Measurements from ENCODE around the gene YKT6.
"Not testable (repeated sequence)": the region's sequence is repeated elsewhere in the genome, so short reads cannot be mapped to it uniquely, and the experiment has no call there.

The YKT6 gene

DNA sequence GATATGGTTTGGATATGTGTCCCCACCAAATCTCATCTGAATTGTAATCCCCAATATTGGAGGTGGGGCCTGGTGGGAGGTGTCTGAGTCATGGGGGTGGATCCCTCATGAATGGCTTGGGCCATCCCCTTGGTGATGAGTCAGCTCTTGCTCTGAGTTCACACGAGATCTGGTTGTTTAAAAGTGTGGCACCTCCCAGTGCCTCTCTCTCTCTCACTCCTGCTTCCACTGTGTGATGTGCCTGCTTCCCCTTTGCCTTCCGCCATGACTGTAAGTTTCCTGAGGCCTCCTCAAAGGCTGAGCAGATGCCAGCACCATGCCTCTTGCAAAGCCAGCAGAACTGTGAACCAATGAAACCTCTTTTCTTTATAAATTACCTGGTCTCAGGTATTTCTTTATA is 6.7 kb upstream of the YKT6 start:
- DNase-seq: no peak

DNA sequence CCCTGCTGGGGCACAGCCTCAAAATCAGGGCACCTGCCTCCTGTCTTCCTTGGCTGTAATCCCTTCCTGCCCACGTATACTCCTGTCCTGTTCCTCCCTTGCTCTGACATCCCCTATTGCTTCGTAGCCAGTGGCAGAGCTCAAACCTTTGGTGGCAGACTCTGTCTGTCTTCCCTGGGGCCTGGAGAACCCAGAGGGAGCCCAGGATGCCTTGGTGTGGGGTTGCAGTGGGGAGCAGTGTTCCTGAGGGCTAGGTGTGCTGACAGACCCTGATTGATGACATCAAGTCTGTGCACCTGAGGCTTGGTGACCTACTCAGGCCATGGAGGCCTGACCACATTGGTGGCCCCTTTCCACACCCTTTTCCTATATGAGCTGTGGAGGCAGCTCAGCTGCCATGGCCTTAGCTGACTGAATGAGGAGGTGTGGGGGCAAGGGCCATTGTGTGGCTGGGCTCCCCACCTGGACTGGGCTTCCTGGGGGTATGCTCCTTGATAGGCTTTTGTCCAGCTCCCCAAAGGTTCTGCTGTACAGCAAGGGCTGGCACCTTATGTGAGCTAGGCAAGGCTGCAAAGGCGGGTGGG is 6.1 kb upstream of the YKT6 start:
- DNase-seq: no peak

DNA sequence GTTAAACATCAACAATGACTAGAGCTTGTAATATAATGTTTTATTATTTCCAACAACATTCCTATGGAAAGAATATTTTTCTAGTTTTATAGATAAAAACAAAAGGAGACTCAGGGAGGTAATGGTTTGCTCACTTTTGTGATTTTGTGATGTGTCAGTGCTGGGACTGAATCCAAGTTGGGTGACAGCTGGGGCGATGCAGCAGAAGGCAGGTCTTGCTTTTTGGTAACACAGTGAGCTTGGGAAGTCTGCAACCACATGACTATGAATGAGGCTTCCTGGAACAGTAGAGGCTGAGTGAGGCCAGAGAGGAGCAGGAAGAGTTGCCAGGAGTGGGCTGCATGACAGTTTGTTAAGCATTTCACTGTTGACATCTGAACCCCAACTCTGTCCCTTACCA is 4.9 kb upstream of the YKT6 start:
- no peak for DNase-seq

GRCh38 chr7:44196450-44196872 is 4.3 kb upstream of the YKT6 start:
- no peak for DNase-seq

DNA sequence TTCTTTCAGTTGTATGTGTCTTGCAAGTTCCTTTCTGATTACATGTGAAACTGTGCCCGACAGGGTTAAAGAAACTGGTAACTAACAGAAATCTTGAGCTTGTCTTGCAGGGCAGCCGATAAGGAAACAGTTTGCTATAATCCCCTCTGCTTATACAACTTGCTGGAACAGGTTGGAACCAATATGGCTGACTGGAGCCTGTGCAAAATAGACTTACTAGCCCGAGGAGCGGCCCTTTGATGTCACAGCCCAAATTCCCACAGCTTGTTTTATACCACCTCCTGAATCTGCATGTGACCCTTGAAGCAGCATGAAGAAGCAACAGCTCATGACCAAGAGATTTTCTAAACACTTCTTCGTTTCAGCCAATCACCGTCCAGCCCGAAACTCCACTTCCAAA is 3.3 kb upstream of the YKT6 start:
- DNase-seq: no peak

DNA sequence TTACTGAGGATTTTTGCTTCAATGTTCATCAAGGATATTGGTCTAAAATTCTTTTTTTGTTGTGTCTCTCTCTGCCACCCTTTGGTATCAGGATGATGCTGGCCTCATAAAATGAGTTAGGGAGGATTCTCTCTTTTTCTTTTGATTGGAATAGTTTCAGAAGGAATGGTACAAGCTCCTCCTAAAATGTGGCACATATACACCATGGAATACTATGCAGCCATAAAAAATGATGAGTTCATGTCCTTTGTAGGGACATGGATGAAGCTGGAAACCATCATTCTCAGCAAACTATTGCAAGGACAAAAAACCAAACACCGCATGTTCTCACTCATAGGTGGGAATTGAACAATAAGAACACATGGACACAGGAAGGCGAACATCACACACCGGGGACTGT is 615 bp upstream of the YKT6 start:
- not testable (repeated sequence) for DNase-seq

DNA sequence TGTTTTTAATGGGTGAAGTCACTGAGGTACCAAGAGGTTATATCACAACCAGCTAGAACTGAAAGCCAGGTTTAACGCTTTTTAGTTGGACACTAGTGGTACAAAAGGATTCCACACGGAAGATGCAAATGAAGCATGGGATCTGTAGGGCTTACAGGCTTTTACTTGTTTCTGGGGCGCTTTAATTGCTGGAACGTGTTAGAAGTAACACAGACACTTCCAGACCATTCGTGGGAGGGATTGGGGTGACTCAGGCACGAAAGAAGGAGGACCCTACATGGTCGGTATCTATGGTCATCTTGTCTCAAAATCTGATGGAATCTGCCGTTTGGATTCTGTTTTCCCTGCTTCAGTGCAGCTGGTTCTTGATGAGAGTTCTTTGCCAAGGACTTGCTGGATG is 1.0 kb downstream of the YKT6 start:
- DNase-seq: no peak

- DNase-seq: no peak
Observed at GRCh38 chr7:44206008-44206407, 5.2 kb downstream of the YKT6 start.

- DNase-seq: no peak
Observed at GRCh38 chr7:44208085-44208484, 7.3 kb downstream of the YKT6 start.

GRCh38 chr7:44210107-44210506 is 9.3 kb downstream of the YKT6 start:
- no peak for DNase-seq

DNA sequence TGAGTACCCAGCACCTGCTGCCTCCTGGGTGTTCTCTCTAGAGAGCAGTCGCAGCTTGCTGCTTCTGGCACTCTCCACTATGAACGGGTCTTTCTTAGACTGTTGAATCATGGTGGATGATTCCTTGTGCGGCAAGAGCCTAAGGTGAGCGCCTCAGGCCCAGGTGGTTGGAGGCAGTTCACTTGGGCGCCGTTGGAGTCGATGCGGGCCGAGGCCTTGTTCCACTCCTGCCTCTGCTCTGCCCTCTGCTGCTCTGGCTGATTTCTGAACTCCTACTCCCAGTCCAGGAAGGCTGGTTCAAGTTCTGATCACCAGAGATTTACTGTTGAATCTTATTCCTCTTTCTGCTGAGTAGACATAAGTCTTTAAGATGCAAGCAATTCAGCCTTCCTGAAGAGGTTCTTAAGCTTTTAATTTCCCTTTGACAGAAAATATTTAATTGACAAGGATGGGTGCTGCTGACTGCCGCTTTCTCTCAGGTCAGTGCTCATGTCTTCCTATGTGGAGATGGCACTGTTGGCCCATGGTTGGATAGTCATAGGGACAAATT is 10.4 kb downstream of the YKT6 start:
- no peak for DNase-seq

GRCh38 chr7:44212018-44212417 is 11.2 kb downstream of the YKT6 start:
- DNase-seq: no peak

DNA sequence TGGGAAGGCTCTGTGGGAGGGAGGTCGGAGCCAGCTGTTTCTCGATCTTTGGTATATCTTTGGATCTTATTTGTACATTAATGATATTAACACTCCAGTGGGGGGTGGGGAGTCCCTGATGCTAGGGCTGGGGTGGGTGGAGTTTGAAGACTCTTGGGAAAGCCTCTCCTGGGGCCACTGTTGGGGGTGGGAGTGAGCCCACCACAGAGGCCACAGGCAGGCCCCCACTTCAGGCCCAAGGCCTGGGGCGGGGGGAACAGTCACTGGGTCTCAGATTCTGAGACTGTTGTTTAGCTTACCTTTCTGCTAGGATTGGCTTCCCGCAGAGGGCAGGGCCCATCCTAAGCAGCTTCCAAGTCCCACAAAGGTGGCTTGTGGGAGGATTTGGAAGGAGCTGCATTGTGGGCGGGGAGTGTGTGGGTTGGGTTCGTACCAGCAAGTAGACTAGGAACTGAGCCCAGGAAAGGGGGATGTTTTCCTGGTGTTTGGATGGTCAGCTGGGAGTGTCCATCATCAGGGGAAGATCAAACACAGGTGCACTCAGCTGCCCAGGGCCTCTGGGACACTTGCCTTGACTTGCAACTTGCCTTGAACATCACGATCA is 11.9 kb downstream of the YKT6 start:
- DNase-seq: no peak

- DNase-seq: no peak
Observed at GRCh38 chr7:44213206-44213876, 12.6 kb downstream of the YKT6 start.

DNA sequence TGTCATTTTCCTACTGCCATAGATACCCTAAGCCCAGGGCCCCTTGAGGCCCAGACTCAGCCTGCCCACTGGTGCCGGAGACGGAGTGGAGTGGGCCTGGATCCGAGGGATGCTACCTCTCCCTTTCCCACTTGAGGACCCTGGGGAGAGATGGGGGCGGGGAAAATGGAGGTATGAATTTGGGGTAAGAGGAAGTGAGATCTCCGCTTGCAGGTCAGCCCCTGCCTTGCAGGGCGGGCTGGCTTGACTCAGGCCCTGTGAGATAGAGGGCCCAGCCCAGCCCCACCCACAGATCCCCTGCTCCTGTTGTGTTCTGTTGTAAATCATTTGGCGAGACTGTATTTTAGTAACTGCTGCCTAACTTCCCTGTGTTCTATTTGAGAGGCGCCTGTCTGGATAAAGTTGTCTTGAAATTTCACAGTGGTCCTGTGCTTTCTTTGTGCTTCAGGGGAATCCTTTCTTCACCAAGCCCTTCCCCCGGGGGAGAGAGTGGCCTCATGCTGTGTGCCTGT is 13.2 kb downstream of the YKT6 start:
- DNase-seq: no peak

DNA sequence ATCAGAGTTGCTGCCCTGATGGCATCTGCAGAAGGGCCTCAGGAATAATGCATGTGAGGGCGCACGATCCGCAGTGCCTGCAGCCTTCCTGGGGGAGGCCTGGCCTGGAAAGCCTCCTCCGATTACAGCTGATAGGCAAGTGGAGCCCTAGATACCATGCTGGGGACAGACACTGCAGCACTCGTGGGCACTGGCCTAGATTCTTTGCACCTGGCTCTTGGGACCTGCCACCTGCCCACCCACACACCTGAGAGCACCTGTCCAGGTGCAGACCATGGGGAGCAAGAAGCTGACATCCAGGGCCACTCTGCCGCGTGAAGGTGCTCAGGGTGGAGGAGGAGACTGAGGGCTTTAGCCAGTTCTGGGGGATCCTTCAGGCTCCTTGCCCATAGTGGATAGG is 14.8 kb downstream of the YKT6 start:
- DNase-seq: no peak

DNA sequence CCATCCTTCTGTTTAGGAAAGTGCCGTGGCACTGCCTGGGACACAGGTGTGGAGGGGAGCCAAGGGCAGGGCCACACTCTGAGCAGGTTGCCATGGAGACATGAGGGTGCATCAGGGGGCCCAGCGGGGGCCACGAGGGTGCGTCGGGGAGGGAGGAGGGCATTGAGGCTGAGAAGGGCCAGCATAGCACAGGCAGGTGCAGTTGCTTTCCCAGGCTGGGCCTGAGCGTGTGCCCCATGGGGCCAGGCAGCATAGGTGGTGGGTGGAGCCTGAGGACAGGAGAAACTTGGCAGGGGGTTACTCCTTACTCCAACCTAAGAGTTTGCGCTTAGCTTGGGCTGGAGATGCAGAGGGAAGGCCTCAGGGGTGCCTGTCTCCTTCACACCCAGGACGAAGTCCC is 15.2 kb downstream of the YKT6 start:
- DNase-seq: no peak

DNA sequence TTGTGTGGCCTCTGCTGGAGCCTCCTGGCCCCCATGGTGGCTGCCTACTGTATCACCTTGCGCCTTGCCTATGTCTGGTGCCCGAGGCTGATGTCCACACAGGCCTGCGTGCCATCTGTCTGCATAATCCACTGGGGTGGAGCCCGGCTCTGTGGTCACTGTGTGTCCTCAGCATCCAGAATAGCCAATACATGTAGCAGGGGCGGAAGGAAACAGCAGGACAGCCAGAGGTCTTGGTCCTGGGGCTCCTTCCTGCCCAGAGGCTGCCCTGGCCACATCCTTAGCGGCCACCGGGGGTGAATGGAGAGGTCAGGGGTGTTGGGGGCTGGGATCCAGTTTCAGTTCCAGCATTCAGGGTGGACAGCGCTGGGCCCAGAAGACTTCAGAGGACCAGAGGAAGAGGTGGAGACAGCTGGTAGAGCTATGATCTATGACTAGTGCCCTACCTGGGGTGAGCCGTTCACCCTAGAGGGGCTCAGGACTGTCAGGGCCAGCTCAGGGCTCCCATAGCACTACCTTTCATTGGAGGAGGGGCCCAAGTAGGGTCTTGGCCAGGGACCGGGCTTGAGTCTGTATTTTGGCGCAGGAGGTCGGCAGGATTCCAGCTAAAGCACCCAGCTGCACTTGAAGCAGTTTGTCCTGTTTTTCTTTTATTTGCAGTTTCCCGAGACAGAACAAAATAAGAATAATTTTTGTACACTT is 15.9 kb downstream of the YKT6 start:
- no peak for DNase-seq

DNA sequence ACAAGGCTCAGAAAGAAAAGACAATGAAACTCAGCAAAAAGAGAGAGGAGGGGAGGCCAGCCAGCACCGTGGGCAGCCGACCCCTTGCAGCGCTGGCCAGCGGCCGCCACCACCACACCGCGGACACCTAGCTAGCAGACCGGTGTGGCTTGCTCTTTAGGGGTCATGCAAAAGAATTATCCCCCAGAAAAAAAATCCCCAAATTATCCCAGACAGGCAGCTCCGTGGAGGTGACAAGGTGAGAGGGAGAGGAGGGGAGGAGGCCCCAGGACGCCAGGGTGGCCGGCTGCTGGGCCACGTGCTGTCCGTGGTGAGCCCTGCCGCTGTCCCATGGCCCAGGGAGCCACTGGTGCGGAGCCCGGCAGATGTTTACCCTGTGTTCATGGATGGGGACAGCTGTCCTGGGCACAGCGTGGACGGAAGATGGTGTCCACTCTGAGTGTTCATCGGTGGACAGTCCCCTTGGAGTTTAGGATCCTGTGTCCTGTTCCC is 16.5 kb downstream of the YKT6 start:
- no peak for DNase-seq

- no peak for DNase-seq
Observed at GRCh38 chr7:44217852-44218402, 17.1 kb downstream of the YKT6 start.

DNA sequence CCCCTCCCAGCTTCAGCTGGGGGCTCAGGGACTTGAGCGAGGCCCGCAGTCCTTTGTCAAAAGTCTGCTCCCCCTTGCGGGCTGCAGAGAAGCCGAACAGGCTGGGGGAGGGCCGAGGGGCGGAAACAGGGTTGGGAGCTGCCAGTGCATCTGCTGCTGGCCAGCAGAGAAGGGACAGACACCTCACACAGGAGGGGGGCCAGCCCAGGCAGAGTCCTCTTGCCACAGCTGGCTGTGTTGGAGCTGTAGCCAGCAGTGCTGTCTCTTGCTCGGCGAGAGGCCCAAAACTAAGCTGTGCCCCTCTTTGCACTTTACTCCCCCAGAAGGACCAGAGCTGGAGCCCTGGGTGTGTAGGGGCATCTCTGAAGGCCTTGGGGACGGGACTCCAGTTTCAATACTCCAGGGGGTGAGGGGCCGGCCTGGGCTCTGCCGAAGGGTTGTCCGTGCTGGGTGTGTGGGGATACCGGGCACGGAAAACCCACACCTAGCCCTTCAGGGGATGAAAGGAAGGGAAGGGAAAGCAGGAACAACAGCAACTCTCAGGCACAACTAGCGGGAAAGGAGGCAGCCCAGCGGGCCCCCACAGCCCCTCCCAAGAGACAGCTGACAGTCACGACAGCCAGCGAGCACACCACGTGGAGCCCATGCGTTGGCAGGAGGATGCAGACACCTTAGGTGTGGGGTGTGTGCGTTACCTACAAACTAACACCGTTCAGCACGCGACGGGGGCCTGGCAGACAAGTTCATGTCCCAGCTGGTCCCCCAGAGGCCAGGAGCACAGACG is 17.8 kb downstream of the YKT6 start:
- no peak for DNase-seq

GRCh38 chr7:44219371-44220045 is 18.7 kb downstream of the YKT6 start:
- DNase-seq: no peak

All from activated effector memory CD4-positive, alpha-beta T cell treated with Interleukin-2 at 50 U/mL for 16 hours (primary cell).